HL-60 (cell line): Measurements from ENCODE around the gene ZNF254.

Source experiments
- CTCF ChIP-seq: IDR thresholded peaks from one replicate; pipeline ENCODE4 v1.5.1; 2011; ENCODE audit warnings: low read length, control low read depth, inconsistent platforms; ENCODE audit not compliant: insufficient read depth
- POLR2AphosphoS5 ChIP-seq: IDR thresholded peaks from 2 replicates; pipeline ENCODE4 v1.6.1; 2012; ENCODE audit warnings: low read depth
- REST ChIP-seq: IDR thresholded peaks from 2 replicates; pipeline ENCODE4 v1.6.1; 2012; ENCODE audit warnings: low read depth; ENCODE audit not compliant: insufficient replicate concordance
- SPI1 ChIP-seq: IDR thresholded peaks from 2 replicates; pipeline ENCODE4 v1.6.1; 2012; ENCODE audit warnings: low read depth, mild to moderate bottlenecking, borderline replicate concordance

- TF ChIP-seq CTCF, result no peak
- no peak for TF ChIP-seq POLR2AphosphoS5
- TF ChIP-seq REST, result no peak
- TF ChIP-seq SPI1, result no peak
These were observed 12.1 kb upstream of the ZNF254 start for GRCh38 chr19:24074720-24075454.
